Keratinocyte (primary cell): Measurements from ENCODE around the gene AGTPBP1. TPM values are rescaled to one million over a fixed set of nuclear protein-coding genes. Genes with fewer than 3 reads are reported as not detected.

Experiments used
- DNase-seq: peaks from one replicate; pipeline ENCODE4 v3.0.0-alpha.2; 2011; ENCODE audit warnings: low read depth, missing footprints, low spot score
- FAIRE-seq: peaks from 2 replicates; lab custom pipeline; 2011; peaks lifted over from hg19 to GRCh38; lab: Jason Lieb, UNC
- H2AFZ ChIP-seq: 2 replicates; pipeline ENCODE4 v1.6.0; 2012; ENCODE audit warnings: low read length, control low read depth, inconsistent platforms; ENCODE audit not compliant: control insufficient read depth
- H3K27ac ChIP-seq: 2 replicates; pipeline ENCODE4 v1.5.1; 2011; ENCODE audit warnings: low read length; ENCODE audit not compliant: control insufficient read depth, insufficient read depth
- H3K27me3 ChIP-seq: 3 replicates; pipeline ENCODE4 v1.6.0; 2011; ENCODE audit warnings: low read length; ENCODE audit not compliant: control insufficient read depth, insufficient read depth; ENCODE audit errors: extremely low read depth
- H3K36me3 ChIP-seq, 2 experiments: 2 replicates in 1 of 2; 3 replicates in 1 of 2; pipeline ENCODE4 v1.5.1; 2011; ENCODE audit warnings: low read length in 2 of 2, mild to moderate bottlenecking in 1 of 2; ENCODE audit not compliant: control insufficient read depth in 2 of 2, insufficient read depth in 2 of 2; ENCODE audit errors: extremely low read depth in 1 of 2
- H3K4me1 ChIP-seq: 3 replicates; pipeline ENCODE4 v1.5.1; 2011; ENCODE audit warnings: low read length; ENCODE audit not compliant: control insufficient read depth, insufficient read depth; ENCODE audit errors: extremely low read depth
- H3K4me2 ChIP-seq: 3 replicates; pipeline ENCODE4 v1.6.0; 2011; ENCODE audit warnings: low read depth, low read length; ENCODE audit not compliant: control insufficient read depth, insufficient read depth; ENCODE audit errors: extremely low read depth
- H3K4me3 ChIP-seq, 3 experiments: fragments of 200-600 bp in 1 of 3; sonication (generic) in 1 of 3; 2 replicates in 2 of 3; 3 replicates in 1 of 3; pipeline ENCODE4 v1.5.1; 2011 to 2016; ENCODE audit warnings: low read length in 3 of 3, mild to moderate bottlenecking in 3 of 3, control low read depth in 2 of 3, inconsistent platforms in 1 of 3, low read depth in 1 of 3, mixed read lengths in 1 of 3, mixed run types in 1 of 3, moderate library complexity in 1 of 3; ENCODE audit not compliant: control insufficient read depth in 2 of 3, insufficient read depth in 2 of 3; ENCODE audit errors: extremely low read depth in 1 of 3
- H3K79me2 ChIP-seq: 2 replicates; pipeline ENCODE4 v1.6.0; 2012; ENCODE audit warnings: low read length; ENCODE audit not compliant: control insufficient read depth, insufficient read depth
- H3K9ac ChIP-seq: 3 replicates; pipeline ENCODE4 v1.6.0; 2011; ENCODE audit warnings: low read length; ENCODE audit not compliant: control insufficient read depth, insufficient read depth; ENCODE audit errors: extremely low read depth
- H3K9me1 ChIP-seq: 3 replicates; pipeline ENCODE4 v1.6.0; 2011; ENCODE audit warnings: low read length; ENCODE audit not compliant: control insufficient read depth, insufficient read depth; ENCODE audit errors: extremely low read depth
- H3K9me3 ChIP-seq: 2 replicates; pipeline ENCODE4 v1.5.1; 2012; ENCODE audit warnings: low read depth, low read length; ENCODE audit not compliant: control insufficient read depth
- H4K20me1 ChIP-seq: 3 replicates; pipeline ENCODE4 v1.6.0; 2011; ENCODE audit warnings: low read length; ENCODE audit not compliant: control insufficient read depth, insufficient read depth; ENCODE audit errors: extremely low read depth
- CTCF ChIP-seq, 3 experiments: IDR thresholded peaks in 1 of 3; conservative IDR thresholded peaks in 1 of 3; optimal IDR thresholded peaks in 1 of 3; 2 replicates in 2 of 3; 3 replicates in 1 of 3; pipeline versions ENCODE3 to v1.5.1; 2011; ENCODE audit warnings: low read length in 3 of 3, mild to moderate bottlenecking in 3 of 3, moderate library complexity in 2 of 3, control low read depth in 1 of 3, inconsistent platforms in 1 of 3; ENCODE audit not compliant: insufficient read depth in 2 of 3; ENCODE audit errors: extremely low read depth in 1 of 3
- EZH2 ChIP-seq: IDR thresholded peaks from one replicate; pipeline ENCODE4 v1.6.1; 2012; ENCODE audit warnings: inconsistent platforms, mild to moderate bottlenecking, low read length, moderate library complexity
- dilution Hi-C: fragments of 300-500 bp; cut with MboI; formaldehyde crosslinking; loops from one replicate; pipeline ENCODE4 v1.7.0; 2020; ENCODE audit warnings: low sequenced_read_pairs; ENCODE audit not compliant: extremely low pct_ligation_motif_present
- polyA plus RNA-seq, 5 experiments: library from polyadenylated mRNA; depleted of rRNA in 3 of 5; stranded (reverse) in 3 of 5; stranded (forward) in 1 of 5; unstranded in 1 of 5; fragments of >200 nt; gene quantifications; 1 replicate in 1 of 5; 2 replicates in 3 of 5; 3 replicates in 1 of 5; pipeline versions ENCODE4 v1.2.1 to v1.2.3, GENCODE V29; 2011 to 2012; ENCODE audit warnings: missing spikeins in 2 of 5, low read depth in 1 of 5, low replicate concordance in 1 of 5

The AGTPBP1 gene
- polyA plus RNA-seq, 1 donor (not counting 4 experiments of a cell fraction or from before 2014, with no cell fraction given): 11.1 TPM

- no peaks in the 10 kb centered on the region for H3K36me3 ChIP-seq
- peaks cover 19% of the 10 kb centered on the region for H3K4me1 ChIP-seq
- peaks cover 43% of the 10 kb centered on the region for H3K27me3 ChIP-seq
- H3K4me3 ChIP-seq: no peak overlapping the region
- peak overlapping the region; percentile 86 for H3K4me2 ChIP-seq
- no peaks in the 10 kb centered on the region for H3K9me1 ChIP-seq
- no peak overlapping the region for H3K9ac ChIP-seq
- H2AFZ ChIP-seq: no peak overlapping the region
- TF ChIP-seq EZH2: peak; percentile 7
- no peak for TF ChIP-seq CTCF (optimal IDR thresholded peaks at IDR 0.05 in 1 of 3, IDR thresholded peaks at IDR 0.05 in 1 of 3, conservative IDR thresholded peaks at IDR 0.05 in 1 of 3; ENCODE audit: extremely low read depth in 1 of 3, insufficient read depth in 2 of 3, low read length in 3 of 3)
- no peak for FAIRE-seq
- peaks cover 2% of the 10 kb centered on the region for H4K20me1 ChIP-seq
- no peaks in the 10 kb centered on the region for H3K9me3 ChIP-seq
- H3K79me2 ChIP-seq: no peaks in the 10 kb centered on the region
- dilution Hi-C loops: no loop called here
- no peak overlapping the region for H3K27ac ChIP-seq
- DNase-seq: no peak
Measured at GRCh38 chr9:85521371-85522197, 220.2 kb downstream of the AGTPBP1 start.

DNA sequence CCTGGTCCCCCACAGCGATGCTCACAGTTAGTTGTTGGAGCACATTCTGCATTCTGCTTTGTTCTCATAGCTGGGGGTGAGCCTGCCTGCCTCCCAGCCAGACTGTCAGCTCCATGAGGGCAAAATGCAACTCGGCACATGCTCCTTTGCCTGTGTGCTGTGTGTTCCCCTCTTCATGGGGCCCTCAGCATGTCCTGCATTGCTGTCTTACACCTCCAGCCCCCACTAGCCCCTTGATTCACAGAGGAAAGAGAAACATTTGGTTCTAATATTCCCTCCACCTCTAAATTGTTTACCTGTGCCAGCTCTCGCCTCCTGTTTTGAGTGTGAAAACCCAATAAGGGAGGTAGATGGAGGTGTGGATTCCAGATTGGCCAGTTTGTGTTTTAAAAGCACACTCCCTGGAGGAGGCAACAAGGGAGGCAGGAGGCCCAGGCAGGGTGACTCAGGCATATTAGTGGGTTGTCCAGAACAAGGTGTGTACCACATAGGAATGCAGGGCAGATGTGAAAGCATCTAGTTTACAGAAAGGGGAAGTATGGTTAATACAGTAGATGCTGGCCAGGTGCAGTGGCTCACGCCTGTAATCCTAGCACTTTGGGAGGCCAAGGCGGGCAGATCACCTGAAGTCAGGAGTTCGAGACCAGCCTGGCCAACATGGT, 224.6 kb downstream of the AGTPBP1 start:
- Histone ChIP-seq H3K4me2 (no peak overlapping the region), H3K36me3 (no peaks in the 10 kb centered on the region), H3K9me1 (no peaks in the 10 kb centered on the region), H4K20me1 (peaks cover 2% of the 10 kb centered on the region), H3K4me1 (peaks cover 25% of the 10 kb centered on the region), H3K9ac (no peak overlapping the region), H3K27me3 (peaks cover 9% of the 10 kb centered on the region), H2AFZ (no peak overlapping the region), H3K79me2 (no peaks in the 10 kb centered on the region), H3K27ac (peak overlapping the region; percentile 34), H3K4me3 (no peak overlapping the region), H3K9me3 (no peaks in the 10 kb centered on the region)
- TF ChIP-seq EZH2 (no peak), CTCF (optimal IDR thresholded peaks at IDR 0.05 in 1 of 3, IDR thresholded peaks at IDR 0.05 in 1 of 3, conservative IDR thresholded peaks at IDR 0.05 in 1 of 3; ENCODE audit: extremely low read depth in 1 of 3, insufficient read depth in 2 of 3, low read length in 3 of 3) (no peak)
- FAIRE-seq (peak; percentile 90), DNase-seq (peak; percentile 87)
- dilution Hi-C loops: no loop called here
